Measurements from ENCODE around the gene ACSL3. TPM values are rescaled to one million over a fixed set of nuclear protein-coding genes. Genes with fewer than 3 reads are reported as not detected.

Gene ACSL3
- total RNA-seq, 1 donor from 2014 or later, result 66.9 TPM

- no peak for TF ChIP-seq CTCF (IDR thresholded peaks at IDR 0.05; ENCODE audit: unreplicated experiment)
- Mint-ChIP-seq H3K36me3 (ENCODE audit: insufficient read depth) (peaks cover 6% of the 10 kb centered on the region), H3K27ac (no peak overlapping the region), H3K27me3 (no peaks in the 10 kb centered on the region), H3K4me3 (ENCODE audit: low read depth) (no peak overlapping the region), H3K9me3 (ENCODE audit: low read depth) (peaks cover 3% of the 10 kb centered on the region), H3K4me1 (ENCODE audit: low read depth) (peaks cover 19% of the 10 kb centered on the region)
- DNase-seq (ENCODE audit: low spot score, unreplicated experiment), result no peak
These were observed 38.8 kb downstream of the ACSL3 start for GRCh38 chr2:222899413-222900181.

- peak overlapping the region; percentile 2 for H3K27ac Mint-ChIP-seq
These were observed 39.5 kb downstream of the ACSL3 start for GRCh38 chr2:222900354-222900753.

GRCh38 chr2:222902660-222903059 lies 41.8 kb downstream of the ACSL3 start:
- DNase-seq (ENCODE audit: low spot score, unreplicated experiment), result no peak
- H3K27me3 Mint-ChIP-seq, result no peaks in the 10 kb centered on the region
- no peak overlapping the region for H3K4me3 Mint-ChIP-seq (ENCODE audit: low read depth)
- peaks cover 5% of the 10 kb centered on the region for H3K36me3 Mint-ChIP-seq (ENCODE audit: insufficient read depth)
- H3K4me1 Mint-ChIP-seq (ENCODE audit: low read depth), result peaks cover 25% of the 10 kb centered on the region
- no peak for TF ChIP-seq CTCF (IDR thresholded peaks at IDR 0.05; ENCODE audit: unreplicated experiment)
- H3K9me3 Mint-ChIP-seq (ENCODE audit: low read depth), result peaks cover 3% of the 10 kb centered on the region
- no peak overlapping the region for H3K27ac Mint-ChIP-seq

More at GRCh38 chr2:222900354-222900753, 39.5 kb downstream of the ACSL3 start:
- Mint-ChIP-seq H3K9me3 (ENCODE audit: low read depth) (peaks cover 3% of the 10 kb centered on the region), H3K4me1 (ENCODE audit: low read depth) (peaks cover 19% of the 10 kb centered on the region), H3K4me3 (ENCODE audit: low read depth) (no peak overlapping the region), H3K36me3 (ENCODE audit: insufficient read depth) (peaks cover 5% of the 10 kb centered on the region), H3K27me3 (no peaks in the 10 kb centered on the region)
- TF ChIP-seq CTCF (IDR thresholded peaks at IDR 0.05; ENCODE audit: unreplicated experiment), result no peak
- no peak for DNase-seq (ENCODE audit: low spot score, unreplicated experiment)

GRCh38 chr2:222903234-222904220 lies 42.7 kb downstream of the ACSL3 start:
- H3K9me3 Mint-ChIP-seq (ENCODE audit: low read depth), result no peaks in the 10 kb centered on the region
- no peak overlapping the region for H3K4me3 Mint-ChIP-seq (ENCODE audit: low read depth)
- no peaks in the 10 kb centered on the region for H3K27me3 Mint-ChIP-seq
- H3K27ac Mint-ChIP-seq, result no peak overlapping the region
- H3K36me3 Mint-ChIP-seq (ENCODE audit: insufficient read depth), result peaks cover 7% of the 10 kb centered on the region
- DNase-seq (ENCODE audit: low spot score, unreplicated experiment), result no peak
- H3K4me1 Mint-ChIP-seq (ENCODE audit: low read depth), result peaks cover 27% of the 10 kb centered on the region
- peak; percentile 81 for TF ChIP-seq CTCF (IDR thresholded peaks at IDR 0.05; ENCODE audit: unreplicated experiment)

GRCh38 chr2:222904557-222905258 lies 43.9 kb downstream of the ACSL3 start:
- Mint-ChIP-seq H3K4me3 (ENCODE audit: low read depth) (no peak overlapping the region), H3K4me1 (ENCODE audit: low read depth) (peaks cover 25% of the 10 kb centered on the region)

More at GRCh38 chr2:222904557-222905258, 43.9 kb downstream of the ACSL3 start:
- no peak for DNase-seq (ENCODE audit: low spot score, unreplicated experiment)
- no peaks in the 10 kb centered on the region for H3K27me3 Mint-ChIP-seq
- no peaks in the 10 kb centered on the region for H3K9me3 Mint-ChIP-seq (ENCODE audit: low read depth)
- H3K27ac Mint-ChIP-seq, result no peak overlapping the region
- H3K36me3 Mint-ChIP-seq (ENCODE audit: insufficient read depth), result peaks cover 12% of the 10 kb centered on the region
- no peak for TF ChIP-seq CTCF (IDR thresholded peaks at IDR 0.05; ENCODE audit: unreplicated experiment)

Measured in progenitor cell of endocrine pancreas (in vitro differentiated cells).